Skeletal muscle satellite cell (primary cell): ENCODE results near the gene STK24.

Experiments used
- H3K27me3 ChIP-seq: 2 replicates; pipeline ENCODE4 v1.7.0; 2013; ENCODE audit warnings: low read length; ENCODE audit not compliant: control insufficient read depth, insufficient read depth
- H3K36me3 ChIP-seq: 2 replicates; pipeline ENCODE4 v1.7.0; 2013; ENCODE audit warnings: mild to moderate bottlenecking, control low read depth, low read length; ENCODE audit not compliant: insufficient read depth
- H3K4me1 ChIP-seq: 2 replicates; pipeline ENCODE4 v1.7.0; 2013; ENCODE audit warnings: low read length; ENCODE audit not compliant: control insufficient read depth, insufficient read depth
- H3K4me2 ChIP-seq: 2 replicates; pipeline ENCODE4 v1.7.0; 2013; ENCODE audit warnings: mild to moderate bottlenecking, low read length
- H3K4me3 ChIP-seq: 2 replicates; pipeline ENCODE4 v1.7.0; 2013; ENCODE audit warnings: low read length
- H3K9ac ChIP-seq: 2 replicates; pipeline ENCODE4 v1.7.0; 2013; ENCODE audit warnings: mild to moderate bottlenecking, low read depth, low read length, moderate library complexity
- H3K9me3 ChIP-seq: replicated peaks from 2 replicates; pipeline ENCODE4 v1.7.0; 2013; ENCODE audit warnings: mild to moderate bottlenecking, control low read depth, low read length

STK24 gene

DNA sequence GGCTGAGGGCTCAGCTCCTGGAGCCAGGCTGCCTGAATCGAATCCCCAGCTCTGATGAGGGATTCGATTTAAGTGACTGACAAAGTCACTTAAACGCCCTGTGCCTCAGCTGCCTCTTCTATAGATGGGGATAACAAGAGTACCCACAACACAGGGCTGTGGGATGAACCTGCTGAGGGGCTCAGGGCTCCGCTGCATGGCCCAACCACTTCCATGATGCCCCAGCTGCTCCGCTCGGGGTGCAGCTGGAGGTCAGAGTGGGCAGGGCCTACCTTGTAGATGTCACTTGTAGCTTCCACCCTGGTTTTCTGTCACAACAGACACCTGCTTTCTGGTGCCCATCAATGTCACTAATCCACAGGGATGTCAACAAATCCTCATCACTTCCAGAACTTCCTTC, 39.2 kb downstream of the STK24 start:
- no peak overlapping the region for H3K9ac ChIP-seq
- no peak overlapping the region for H3K4me2 ChIP-seq
- no peak overlapping the region for H3K4me3 ChIP-seq
- H3K27me3 ChIP-seq = no peaks in the 10 kb centered on the region
- peaks cover 8% of the 10 kb centered on the region for H3K36me3 ChIP-seq
- H3K9me3 ChIP-seq = no peaks in the 10 kb centered on the region
- peaks cover 48% of the 10 kb centered on the region for H3K4me1 ChIP-seq

DNA sequence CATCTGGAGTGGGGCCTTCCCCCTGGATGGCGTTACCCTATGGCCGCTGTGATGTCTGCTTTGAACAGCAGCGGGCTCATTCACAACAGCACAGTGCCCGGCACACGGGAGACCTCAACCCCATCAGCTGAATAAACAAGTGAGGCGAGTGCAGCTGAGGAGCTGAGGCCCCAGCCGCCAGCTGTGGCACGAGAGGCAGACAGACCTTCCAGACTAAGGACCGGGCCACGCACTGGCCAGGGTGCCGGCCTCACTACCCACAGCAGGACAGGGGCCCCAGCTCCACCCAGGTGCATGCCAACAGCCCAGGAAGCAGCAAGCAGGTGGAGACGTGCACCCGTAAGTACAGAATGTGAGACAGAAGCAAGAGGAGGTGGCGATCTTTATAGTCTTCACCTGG, 39.6 kb downstream of the STK24 start:
- no peak overlapping the region for H3K4me2 ChIP-seq
- peaks cover 7% of the 10 kb centered on the region for H3K36me3 ChIP-seq
- H3K4me1 ChIP-seq = peaks cover 44% of the 10 kb centered on the region
- no peak overlapping the region for H3K9ac ChIP-seq
- H3K4me3 ChIP-seq = no peak overlapping the region
- H3K27me3 ChIP-seq = no peaks in the 10 kb centered on the region
- H3K9me3 ChIP-seq = no peaks in the 10 kb centered on the region

DNA sequence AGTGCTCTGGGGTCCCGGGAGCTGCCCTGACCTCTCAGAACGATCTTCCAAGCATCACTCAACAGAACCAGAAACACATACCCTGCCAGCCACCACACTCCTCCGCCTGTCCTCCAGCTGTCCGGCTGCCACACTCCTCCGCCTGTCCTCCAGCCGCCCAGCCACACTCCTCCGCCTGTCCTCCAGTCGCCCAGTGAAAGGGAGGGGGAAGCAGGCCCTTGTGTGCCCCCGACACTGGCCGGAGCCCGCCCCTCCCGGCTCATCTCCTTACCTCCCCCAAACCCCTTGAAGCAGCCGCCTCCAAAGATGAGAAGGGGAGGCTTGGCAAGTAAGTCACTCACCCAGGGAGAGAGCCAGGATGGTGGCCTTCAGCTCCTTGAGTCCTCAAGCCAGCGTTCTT, 40.2 kb downstream of the STK24 start:
- Histone ChIP-seq H3K27me3 (no peaks in the 10 kb centered on the region), H3K36me3 (peaks cover 7% of the 10 kb centered on the region), H3K9me3 (no peaks in the 10 kb centered on the region), H3K4me2 (no peak overlapping the region), H3K9ac (no peak overlapping the region), H3K4me1 (peaks cover 39% of the 10 kb centered on the region), H3K4me3 (no peak overlapping the region)

DNA sequence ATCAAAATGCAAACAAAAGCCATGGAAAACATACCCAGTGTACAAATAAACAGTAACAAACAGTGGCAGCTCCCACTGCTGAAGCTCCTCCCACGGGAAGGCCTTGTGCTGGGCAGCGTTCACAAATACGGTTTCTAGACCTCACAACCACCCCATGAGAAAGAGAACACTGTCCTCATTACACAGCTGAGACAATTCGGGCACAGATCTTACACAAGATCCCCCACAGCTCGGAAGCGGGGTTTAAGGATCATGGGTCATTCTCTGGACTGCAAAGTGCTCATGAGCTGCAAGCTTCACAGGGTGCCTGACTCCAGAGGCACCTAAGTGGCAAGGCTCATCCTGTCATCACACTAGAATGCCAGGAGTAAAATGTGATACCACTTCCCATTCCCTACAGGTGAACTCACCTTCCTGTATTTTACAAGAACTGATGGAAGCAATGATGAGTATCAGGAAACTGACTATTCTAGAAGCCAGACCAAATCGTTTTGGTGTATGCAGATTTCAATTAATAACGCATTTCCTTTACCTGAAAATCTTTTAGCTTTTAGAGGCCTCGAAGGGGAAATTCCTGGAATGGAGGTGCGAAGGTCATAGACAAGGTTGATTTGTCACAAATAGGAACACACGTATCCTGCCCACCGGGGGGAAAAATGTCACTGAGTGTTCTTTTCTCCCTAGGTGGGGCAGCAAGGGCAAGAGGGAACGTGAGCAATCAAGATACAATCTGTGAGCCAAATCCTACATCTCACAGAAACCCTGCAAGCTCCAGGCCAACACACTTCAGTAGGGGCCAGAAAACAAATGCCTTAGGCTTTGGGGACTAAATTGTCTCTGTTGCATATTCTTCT, 41.2 kb downstream of the STK24 start:
- Histone ChIP-seq H3K9ac (no peak overlapping the region), H3K36me3 (peaks cover 7% of the 10 kb centered on the region), H3K27me3 (no peaks in the 10 kb centered on the region), H3K4me1 (peaks cover 30% of the 10 kb centered on the region), H3K9me3 (no peaks in the 10 kb centered on the region), H3K4me3 (no peak overlapping the region), H3K4me2 (no peak overlapping the region)

DNA sequence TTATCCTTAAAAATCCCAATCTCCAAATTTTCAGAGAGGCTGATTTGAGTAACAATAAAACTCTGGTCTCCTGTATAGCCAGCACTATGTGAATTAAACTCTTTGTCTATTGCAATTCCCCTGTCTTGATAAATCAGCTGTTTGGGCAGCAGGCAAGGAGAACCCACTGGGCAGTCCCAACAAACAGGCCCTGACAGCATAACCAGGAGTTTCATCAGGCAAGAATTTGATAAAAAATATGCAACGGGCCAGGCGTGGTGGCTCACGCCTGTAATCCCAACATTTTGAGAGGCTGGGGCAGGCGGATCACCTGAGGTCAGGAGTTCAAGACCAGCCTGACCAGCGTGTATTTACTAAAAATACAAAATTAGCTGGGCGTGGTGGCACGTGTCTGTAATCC, 42.1 kb downstream of the STK24 start:
- H3K27me3 ChIP-seq = no peaks in the 10 kb centered on the region
- no peak overlapping the region for H3K9ac ChIP-seq
- H3K4me3 ChIP-seq = no peak overlapping the region
- H3K4me1 ChIP-seq = peaks cover 20% of the 10 kb centered on the region
- H3K4me2 ChIP-seq = no peak overlapping the region
- no peaks in the 10 kb centered on the region for H3K9me3 ChIP-seq
- H3K36me3 ChIP-seq = peaks cover 10% of the 10 kb centered on the region

DNA sequence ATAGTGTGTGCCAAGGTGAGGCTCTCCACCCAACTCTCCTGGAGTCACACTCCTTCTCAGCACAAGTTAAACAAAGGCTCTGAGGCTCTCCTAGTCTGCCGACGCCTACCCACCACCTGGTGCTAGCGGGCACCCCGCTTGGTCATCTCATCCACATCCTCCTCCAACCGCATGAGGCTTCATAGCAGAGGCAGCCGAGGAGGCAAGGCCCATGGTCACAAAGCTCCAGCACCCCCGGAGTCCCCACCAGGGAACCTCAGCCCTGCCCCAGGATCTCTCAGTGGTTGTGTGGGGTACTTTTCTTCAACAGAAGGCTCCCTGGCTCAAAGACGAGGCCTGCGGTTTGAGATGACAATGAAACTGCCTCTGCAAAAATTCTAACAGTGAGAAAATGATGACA, 43.0 kb downstream of the STK24 start:
- Histone ChIP-seq H3K36me3 (peaks cover 8% of the 10 kb centered on the region), H3K9ac (no peak overlapping the region), H3K27me3 (no peaks in the 10 kb centered on the region), H3K4me3 (no peak overlapping the region), H3K4me2 (no peak overlapping the region), H3K9me3 (no peaks in the 10 kb centered on the region), H3K4me1 (peaks cover 18% of the 10 kb centered on the region)

DNA sequence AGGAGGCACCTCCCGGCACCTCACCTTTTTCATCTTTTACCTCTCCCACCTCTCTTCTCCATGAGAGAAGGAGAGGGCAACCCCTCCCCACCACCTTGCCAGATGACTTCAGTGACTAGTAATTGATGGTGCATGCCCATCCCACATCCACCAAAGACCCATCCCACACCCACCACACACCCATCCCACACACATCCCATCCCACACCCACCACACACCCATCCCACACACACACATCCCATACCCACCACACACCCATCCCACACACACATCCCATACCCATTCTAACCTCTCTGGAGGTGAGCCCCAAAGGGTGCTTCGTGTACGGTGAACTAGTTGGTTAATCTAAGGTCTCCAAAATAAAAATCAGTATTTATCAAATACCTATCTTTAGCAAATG, 44.7 kb downstream of the STK24 start:
- Histone ChIP-seq H3K4me2 (no peak overlapping the region), H3K4me1 (peaks cover 22% of the 10 kb centered on the region), H3K27me3 (no peaks in the 10 kb centered on the region), H3K36me3 (peaks cover 3% of the 10 kb centered on the region), H3K4me3 (no peak overlapping the region), H3K9me3 (no peaks in the 10 kb centered on the region), H3K9ac (no peak overlapping the region)

DNA sequence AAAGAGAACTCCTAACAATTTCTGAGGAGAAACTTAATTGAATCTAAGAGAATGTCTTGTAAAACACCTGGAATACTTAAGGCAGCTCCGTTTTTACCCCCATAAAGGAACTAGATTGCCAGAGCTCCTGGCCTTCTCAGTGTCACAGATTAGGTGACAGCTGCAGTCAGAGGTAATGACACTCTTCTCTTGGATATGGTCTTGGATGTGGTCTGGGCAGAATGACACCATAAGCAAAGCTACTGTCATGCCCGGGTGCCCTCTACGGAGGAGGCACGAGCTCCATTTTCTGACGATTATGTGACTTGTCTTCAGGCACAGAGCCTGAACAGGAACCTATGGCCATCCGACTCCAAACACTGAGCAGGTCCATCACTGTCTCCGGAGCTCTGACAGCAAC, 46.7 kb downstream of the STK24 start:
- Histone ChIP-seq H3K4me2 (no peak overlapping the region), H3K4me1 (peaks cover 12% of the 10 kb centered on the region), H3K9me3 (no peaks in the 10 kb centered on the region), H3K4me3 (no peak overlapping the region), H3K36me3 (peaks cover 7% of the 10 kb centered on the region), H3K27me3 (no peaks in the 10 kb centered on the region), H3K9ac (no peak overlapping the region)

DNA sequence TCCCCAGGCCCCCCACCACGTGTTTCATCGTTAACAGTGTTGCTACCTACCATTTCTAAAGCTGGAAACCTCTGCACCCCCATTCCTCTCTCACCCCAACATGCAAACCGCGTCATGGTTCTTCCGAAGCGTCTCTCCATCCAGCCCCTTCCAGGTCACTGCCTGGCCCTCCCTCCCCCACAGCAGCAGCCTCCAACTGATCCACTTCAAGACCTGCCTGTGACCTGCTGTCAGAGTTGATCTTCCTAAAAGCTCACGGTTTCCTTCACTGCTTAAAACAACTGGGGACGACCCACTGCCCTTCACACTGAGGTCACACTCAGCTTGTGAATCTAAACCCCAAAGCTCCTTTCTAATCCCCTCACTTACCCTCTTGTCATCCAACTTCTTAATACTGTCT, 47.7 kb downstream of the STK24 start:
- Histone ChIP-seq H3K27me3 (no peaks in the 10 kb centered on the region), H3K36me3 (peaks cover 7% of the 10 kb centered on the region), H3K9me3 (no peaks in the 10 kb centered on the region), H3K4me1 (peaks cover 20% of the 10 kb centered on the region), H3K4me2 (peak overlapping the region; percentile 45), H3K4me3 (no peak overlapping the region), H3K9ac (no peak overlapping the region)

DNA sequence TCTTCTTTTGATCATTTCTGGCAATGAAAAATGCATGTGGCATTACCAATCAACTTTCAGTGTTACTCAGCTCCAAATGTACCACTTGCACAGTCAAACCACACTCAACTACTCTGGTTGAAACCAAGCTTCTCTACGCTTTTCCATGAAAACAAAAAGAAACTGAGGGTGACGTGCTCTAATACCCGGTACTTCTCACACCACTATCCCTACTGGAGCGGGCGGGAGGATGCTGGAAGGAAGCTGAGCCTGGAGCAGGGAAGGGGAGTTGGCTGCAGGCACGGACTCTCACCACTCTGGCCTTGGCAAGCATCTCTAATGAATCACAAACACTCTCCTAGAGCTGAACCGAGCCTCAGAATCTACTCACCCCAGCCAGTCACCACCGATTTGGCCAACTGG, 48.2 kb downstream of the STK24 start:
- no peak overlapping the region for H3K9ac ChIP-seq
- no peak overlapping the region for H3K4me3 ChIP-seq
- peaks cover 7% of the 10 kb centered on the region for H3K36me3 ChIP-seq
- no peaks in the 10 kb centered on the region for H3K27me3 ChIP-seq
- peaks cover 24% of the 10 kb centered on the region for H3K4me1 ChIP-seq
- no peaks in the 10 kb centered on the region for H3K9me3 ChIP-seq
- peak overlapping the region; percentile 45 for H3K4me2 ChIP-seq

DNA sequence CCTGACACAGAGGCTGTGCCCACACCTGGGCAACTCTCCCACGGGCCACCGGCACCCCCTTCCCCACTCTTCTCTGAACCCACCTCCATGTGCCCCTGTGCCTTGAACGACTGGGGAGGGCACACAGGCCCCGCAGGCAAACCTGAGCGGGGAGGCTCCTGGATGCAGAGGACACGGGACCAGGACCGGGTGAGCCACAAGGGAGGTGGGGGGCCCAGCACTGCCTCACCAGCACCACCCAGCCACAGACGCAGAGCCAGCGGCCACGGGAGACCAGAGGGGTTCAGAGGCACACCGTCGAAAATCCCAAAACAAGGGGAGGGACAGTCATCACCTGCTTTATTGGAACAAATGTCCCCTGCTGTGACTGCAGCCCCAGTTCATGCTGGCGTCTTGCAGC, 49.4 kb downstream of the STK24 start:
- Histone ChIP-seq H3K36me3 (peaks cover 7% of the 10 kb centered on the region), H3K4me3 (no peak overlapping the region), H3K9me3 (no peaks in the 10 kb centered on the region), H3K27me3 (no peaks in the 10 kb centered on the region), H3K4me1 (peaks cover 28% of the 10 kb centered on the region), H3K9ac (no peak overlapping the region), H3K4me2 (no peak overlapping the region)

DNA sequence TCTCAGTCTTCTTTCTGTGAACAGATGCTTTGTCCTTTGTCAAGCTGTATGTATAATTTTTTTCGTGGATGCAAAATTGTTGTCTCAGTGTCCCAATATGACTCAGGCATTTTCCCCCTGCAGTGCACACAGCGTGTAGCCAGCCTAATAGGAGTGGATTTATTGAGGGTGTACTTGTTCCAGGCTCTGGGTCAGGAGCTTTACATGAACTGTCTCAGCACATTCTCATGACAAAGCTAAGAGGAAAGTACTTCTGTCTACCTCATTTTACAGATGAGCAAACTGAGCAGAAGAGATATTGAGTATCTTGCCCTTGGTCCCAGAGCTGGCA, 50.8 kb downstream of the STK24 start:
- Histone ChIP-seq H3K9ac (no peak overlapping the region), H3K36me3 (peaks cover 7% of the 10 kb centered on the region), H3K4me1 (peaks cover 28% of the 10 kb centered on the region)

More for the DNA sequence above, 50.8 kb downstream of the STK24 start:
- Histone ChIP-seq H3K27me3 (no peaks in the 10 kb centered on the region), H3K4me2 (no peak overlapping the region), H3K4me3 (no peak overlapping the region), H3K9me3 (no peaks in the 10 kb centered on the region)
